ENCODE measurements around the gene DYRK3.

The DYRK3 gene

GRCh38 chr1:206695733-206696132, 60.4 kb downstream of the DYRK3 start:
- H3K4me3 ChIP-seq (ENCODE audit: low read depth, low read length): no peak overlapping the region
- no peak for DNase-seq (ENCODE audit: low read depth)
- TF ChIP-seq CTCF (IDR thresholded peaks at IDR 0.05; ENCODE audit: low read depth, low read length) (no peak), MYC (IDR thresholded peaks at IDR 0.05; ENCODE audit: low read depth, low read length) (no peak), MAX (IDR thresholded peaks at IDR 0.05; ENCODE audit: low read depth, low read length) (no peak)

- H3K4me3 ChIP-seq (ENCODE audit: low read depth, low read length): no peak overlapping the region
- DNase-seq (ENCODE audit: low read depth): no peak
- TF ChIP-seq CTCF (IDR thresholded peaks at IDR 0.05; ENCODE audit: low read depth, low read length): no peak
- TF ChIP-seq MAX (IDR thresholded peaks at IDR 0.05; ENCODE audit: low read depth, low read length): no peak
- no peak for TF ChIP-seq MYC (IDR thresholded peaks at IDR 0.05; ENCODE audit: low read depth, low read length)
- TF ChIP-seq POLR2A (IDR thresholded peaks at IDR 0.05; ENCODE audit: extremely low read depth, insufficient read length): no peak
Measured at GRCh38 chr1:206696812-206697585, 61.7 kb downstream of the DYRK3 start.

GRCh38 chr1:206698011-206698410, 62.7 kb downstream of the DYRK3 start:
- DNase-seq (ENCODE audit: low read depth): no peak

More at GRCh38 chr1:206698011-206698410, 62.7 kb downstream of the DYRK3 start:
- no peak overlapping the region for H3K4me3 ChIP-seq (ENCODE audit: low read depth, low read length)
- TF ChIP-seq CTCF (IDR thresholded peaks at IDR 0.05; ENCODE audit: low read depth, low read length): no peak
- no peak for TF ChIP-seq MAX (IDR thresholded peaks at IDR 0.05; ENCODE audit: low read depth, low read length)
- TF ChIP-seq POLR2A (IDR thresholded peaks at IDR 0.05; ENCODE audit: extremely low read depth, insufficient read length): no peak
- no peak for TF ChIP-seq MYC (IDR thresholded peaks at IDR 0.05; ENCODE audit: low read depth, low read length)

All from NB4 (cell line).